Endothelial cell of umbilical vein (primary cell): ENCODE measurements around the gene TM9SF4. TPM values are rescaled to one million over a fixed set of nuclear protein-coding genes. Genes with fewer than 3 reads are reported as not detected.

ENCODE experiments used
- BruUV-seq: library from RNA; stranded (reverse); fragments of 400-500 nt; replicated peaks from 2 replicates; lab custom pipeline; 2021; lab: Mats Ljungman, UMichigan
- CTCF ChIA-PET: fragments of 300-600, 350-600 bp; sonication (Branson Sonifier 250); formaldehyde crosslinking; loops from one replicate; lab custom pipeline; 2021; ENCODE audit warnings: antibody characterized with exemption, inconsistent platforms; lab: Charles Lee
- POLR2A ChIA-PET: fragments of 300-600, 350-600 bp; sonication (Branson Sonifier 250); formaldehyde crosslinking; loops from one replicate; lab custom pipeline; 2021; ENCODE audit warnings: antibody characterized with exemption, inconsistent platforms; lab: Charles Lee
- DNase-seq: peaks from one replicate; pipeline ENCODE4 v3.0.0-alpha.2; 2011; ENCODE audit warnings: low read depth, low spot score
- FAIRE-seq: peaks from 2 replicates; lab custom pipeline; 2011; peaks lifted over from hg19 to GRCh38; lab: Jason Lieb, UNC
- H2AFZ ChIP-seq: 2 replicates; pipeline ENCODE4 v1.6.0; 2012; ENCODE audit warnings: low read depth, low read length, control low read depth, inconsistent platforms
- H3K27ac ChIP-seq: 2 replicates; pipeline ENCODE4 v1.5.1; 2011; ENCODE audit warnings: low read depth, mild to moderate bottlenecking, control low read depth, low read length, moderate library complexity; ENCODE audit not compliant: insufficient read depth
- H3K27me3 ChIP-seq, 2 experiments: 2 replicates each; pipeline versions ENCODE4 v1.6.0 to v1.6.1; 2011; ENCODE audit warnings: low read length in 2 of 2, mixed read lengths in 1 of 2; ENCODE audit not compliant: control insufficient read depth in 2 of 2, insufficient read depth in 2 of 2
- H3K36me3 ChIP-seq, 2 experiments: 2 replicates in 1 of 2; 3 replicates in 1 of 2; pipeline ENCODE4 v1.5.1; 2011; ENCODE audit warnings: low read length in 2 of 2, mild to moderate bottlenecking in 1 of 2, moderate library complexity in 1 of 2; ENCODE audit not compliant: control insufficient read depth in 2 of 2, insufficient read depth in 2 of 2; ENCODE audit errors: extremely low read depth in 1 of 2
- H3K4me1 ChIP-seq: 3 replicates; pipeline ENCODE4 v1.5.1; 2011; ENCODE audit warnings: mild to moderate bottlenecking, low read length; ENCODE audit not compliant: control insufficient read depth, insufficient read depth; ENCODE audit errors: extremely low read depth
- H3K4me2 ChIP-seq: 2 replicates; pipeline ENCODE4 v1.6.1; 2011; ENCODE audit warnings: low read length, control low read depth, mixed read lengths; ENCODE audit not compliant: insufficient read depth
- H3K4me3 ChIP-seq, 3 experiments: fragments of 200-600 bp in 1 of 3; sonication (generic), shearing (Covaris generic) in 1 of 3; replicated peaks in 1 of 3; 2 replicates each; pipeline ENCODE4 v1.5.1; 2011 to 2016; ENCODE audit warnings: control low read depth in 3 of 3, low read length in 3 of 3, mild to moderate bottlenecking in 2 of 3, inconsistent platforms in 1 of 3, low read depth in 1 of 3, moderate library complexity in 1 of 3; ENCODE audit not compliant: insufficient read depth in 1 of 3
- H3K79me2 ChIP-seq: 2 replicates; pipeline ENCODE4 v1.6.0; 2012; ENCODE audit warnings: low read length, inconsistent platforms; ENCODE audit not compliant: control insufficient read depth, insufficient read depth
- H3K9ac ChIP-seq: replicated peaks from 2 replicates; pipeline ENCODE3; 2011; ENCODE audit warnings: low read length, control low read depth; ENCODE audit not compliant: insufficient read depth; ENCODE audit errors: extremely low read depth
- H3K9me1 ChIP-seq: replicated peaks from 3 replicates; pipeline ENCODE4 v1.6.0; 2011; ENCODE audit warnings: mild to moderate bottlenecking, low read length; ENCODE audit not compliant: control insufficient read depth, insufficient read depth; ENCODE audit errors: extremely low read depth
- H3K9me3 ChIP-seq: replicated peaks from 2 replicates; pipeline ENCODE4 v1.5.1; 2012; ENCODE audit warnings: low read length, inconsistent platforms; ENCODE audit not compliant: control insufficient read depth, insufficient read depth
- H4K20me1 ChIP-seq: replicated peaks from 2 replicates; pipeline ENCODE3; 2011; ENCODE audit warnings: mild to moderate bottlenecking, low read length; ENCODE audit not compliant: control insufficient read depth, insufficient read depth; ENCODE audit errors: extremely low read depth
- CTCF ChIP-seq, 2 donors: IDR thresholded peaks; 1 replicate in 1 of 2; 2 replicates in 1 of 2; pipeline ENCODE4 v1.5.1; 2011; ENCODE audit warnings: low read length in 2 of 2, mild to moderate bottlenecking in 2 of 2, moderate library complexity in 2 of 2, control low read depth in 1 of 2, inconsistent platforms in 1 of 2, low read depth in 1 of 2; ENCODE audit not compliant: insufficient read depth in 1 of 2; ENCODE audit errors: extremely low read depth in 1 of 2
- EZH2 ChIP-seq: IDR thresholded peaks from 2 replicates; pipeline ENCODE4 v1.6.1; 2012; ENCODE audit warnings: borderline replicate concordance, low read depth, mild to moderate bottlenecking, moderate library complexity, low read length, inconsistent platforms; ENCODE audit not compliant: severe bottlenecking
- FOS ChIP-seq: IDR thresholded peaks from 2 replicates; pipeline ENCODE4 v1.6.1; 2011; ENCODE audit warnings: mild to moderate bottlenecking, low read length, moderate library complexity, borderline replicate concordance; ENCODE audit not compliant: insufficient read depth
- JUN ChIP-seq: IDR thresholded peaks from 2 replicates; pipeline ENCODE4 v1.6.1; 2011; ENCODE audit warnings: borderline replicate concordance, low read depth; ENCODE audit not compliant: insufficient read length, insufficient read depth
- MAX ChIP-seq: IDR thresholded peaks from 2 replicates; pipeline ENCODE4 v1.6.1; 2011; ENCODE audit not compliant: insufficient read depth, insufficient read length
- MYC ChIP-seq: IDR thresholded peaks from one replicate; pipeline ENCODE4 v1.6.1; 2011; ENCODE audit warnings: mild to moderate bottlenecking, low read depth, low read length
- POLR2AphosphoS5 ChIP-seq: IDR thresholded peaks from 2 replicates; pipeline ENCODE4 v1.6.1; 2012; ENCODE audit warnings: low read depth, mild to moderate bottlenecking, control low read depth, low read length, moderate library complexity; ENCODE audit not compliant: insufficient read depth
- dilution Hi-C: fragments of 300-500 bp; cut with MboI; formaldehyde crosslinking; loops from one replicate; pipeline ENCODE4 v1.15.0; 2019; ENCODE audit warnings: low sequenced_read_pairs; ENCODE audit not compliant: extremely low pct_ligation_motif_present
- intact Hi-C: fragments of 100-400 bp; cut with micrococcal nuclease; formaldehyde crosslinking; loops from one replicate; pipeline ENCODE4 v1.10.0; 2022
- polyA plus RNA-seq, 4 experiments: library from polyadenylated mRNA; depleted of rRNA in 3 of 4; stranded (reverse) in 3 of 4; unstranded in 1 of 4; fragments of >200 nt; gene quantifications; 2 replicates each; pipeline versions ENCODE4 v1.2.1 to v1.2.3, GENCODE V29; 2011 to 2012; ENCODE audit warnings: missing spikeins in 1 of 4
- total RNA-seq: library from RNA; stranded (reverse); gene quantifications from 2 replicates; pipeline ENCODE4 v1.2.3, GENCODE V29; 2021

TM9SF4 gene
- total and polyA plus RNA-seq, 2 donors (not counting 3 experiments of a cell fraction or from before 2014, with no cell fraction given), result 46.4 to 61.9 TPM

- Histone ChIP-seq H4K20me1 (no peaks in the 10 kb centered on the region), H3K27ac (no peak overlapping the region), H3K27me3 (no peaks in the 10 kb centered on the region), H3K9me1 (no peaks in the 10 kb centered on the region), H3K9me3 (no peaks in the 10 kb centered on the region), H3K4me3 (no peak overlapping the region), H3K4me2 (no peak overlapping the region), H3K36me3 (peaks cover 5 to 28% of the 10 kb centered on the region in 2 experiments), H3K4me1 (no peaks in the 10 kb centered on the region), H3K79me2 (peaks cover 22% of the 10 kb centered on the region), H2AFZ (no peak overlapping the region), H3K9ac (no peak overlapping the region)
- FAIRE-seq (no peak), DNase-seq (no peak)
- intact Hi-C loops (no loop called here), dilution Hi-C loops (no loop called here)
- CTCF ChIA-PET, result no interaction called here
- no peak for TF ChIP-seq EZH2
- no peak for TF ChIP-seq MAX
- no peak for TF ChIP-seq JUN
- BruUV-seq, result no TSS peak
- POLR2A ChIA-PET, result interaction anchor here (0.7 kb wide), 1 partner anchor 279 kb away, joined by 4 read pairs; no protein-coding TSS in a partner anchor
Measured at GRCh38 chr20:32134026-32134425, 24.5 kb downstream of the TM9SF4 start.

GRCh38 chr20:32135983-32136515, 26.5 kb downstream of the TM9SF4 start:
- H4K20me1 ChIP-seq, result no peaks in the 10 kb centered on the region
- TF ChIP-seq POLR2AphosphoS5 (no peak), MAX (no peak), MYC (no peak), EZH2 (no peak), CTCF (IDR thresholded peaks at IDR 0.05; ENCODE audit: extremely low read depth in 1 of 2, insufficient read depth in 1 of 2, low read depth in 1 of 2, low read length in 2 of 2) (no peak), JUN (no peak), FOS (no peak)
- H3K9me3 ChIP-seq, result no peaks in the 10 kb centered on the region
- H3K36me3 ChIP-seq, result peaks cover 5 to 44% of the 10 kb centered on the region in 2 experiments
- H3K4me2 ChIP-seq, result no peak overlapping the region
- no peak overlapping the region for H2AFZ ChIP-seq
- dilution Hi-C loops, result no loop called here
- no peak overlapping the region for H3K9ac ChIP-seq
- FAIRE-seq, result no peak
- H3K9me1 ChIP-seq, result no peaks in the 10 kb centered on the region
- intact Hi-C loops, result no loop called here
- H3K4me3 ChIP-seq, result no peak overlapping the region
- ChIA-PET CTCF (interaction anchor here (0.6 kb wide), 1 partner anchor 516 kb away, joined by 3 read pairs; no protein-coding TSS in a partner anchor), POLR2A (no interaction called here)
- no peaks in the 10 kb centered on the region for H3K4me1 ChIP-seq
- no peak overlapping the region for H3K27ac ChIP-seq
- no TSS peak for BruUV-seq
- DNase-seq, result no peak
- H3K27me3 ChIP-seq, result no peaks in the 10 kb centered on the region
- peaks cover 8% of the 10 kb centered on the region for H3K79me2 ChIP-seq
